Tibial nerve (tissue), 3 donors: ENCODE measurements around the gene SH3GLB2.

Experiments used
- CTCF ChIP-seq, 5 experiments: fragments of 200-600 bp in 3 of 5; fragments of 450-650 bp in 2 of 5; sonication (generic) in 3 of 5; IDR thresholded peaks; one replicate each; pipeline ENCODE4 v1.5.1; 2016 to 2019; ENCODE audit warnings: antibody characterized with exemption in 5 of 5, mild to moderate bottlenecking in 3 of 5, moderate library complexity in 2 of 5
- POLR2A ChIP-seq, 2 donors: fragments of 450-650 bp; IDR thresholded peaks; one replicate each; pipeline ENCODE4 v1.6.1; 2017; ENCODE audit warnings: antibody characterized with exemption in 2 of 2, mild to moderate bottlenecking in 2 of 2, moderate library complexity in 2 of 2

- no peak for TF ChIP-seq POLR2A (IDR thresholded peaks at IDR 0.05)
- TF ChIP-seq CTCF (IDR thresholded peaks at IDR 0.05), result no peak
These were observed 42.8 kb upstream of the SH3GLB2 start for GRCh38 chr9:129070696-129071525.
